Dedifferentiated amniotic fluid mesenchymal stem cell (primary cell): ENCODE results near the gene HCCS.
"Not testable (repeated sequence)": the region's sequence is repeated elsewhere in the genome, so short reads cannot be mapped to it uniquely, and the experiment has no call there.

ENCODE experiments used
- DNase-seq: peaks from one replicate; pipeline ENCODE4 v3.0.0-alpha.2; 2016; ENCODE audit errors: extremely low spot score

HCCS gene

DNA sequence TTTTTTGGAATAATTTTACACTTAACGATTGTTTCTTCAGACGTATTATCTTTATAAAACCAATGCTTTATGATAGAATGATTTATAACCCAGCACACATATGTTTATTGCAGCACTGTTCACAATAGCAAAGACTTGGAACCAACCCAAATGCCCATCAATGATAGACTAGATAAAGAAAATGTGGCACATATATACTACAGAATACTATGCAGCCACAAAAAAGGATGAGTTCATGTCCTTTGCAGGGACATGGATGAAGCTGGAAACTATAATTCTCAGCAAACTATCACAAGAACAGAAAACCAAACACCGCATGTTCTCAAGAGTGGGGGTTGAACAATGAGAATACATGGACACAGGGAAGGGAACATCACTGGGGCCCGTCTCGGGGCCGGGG lies 12.0 kb downstream of the HCCS start:
- DNase-seq: not testable (repeated sequence)

DNA sequence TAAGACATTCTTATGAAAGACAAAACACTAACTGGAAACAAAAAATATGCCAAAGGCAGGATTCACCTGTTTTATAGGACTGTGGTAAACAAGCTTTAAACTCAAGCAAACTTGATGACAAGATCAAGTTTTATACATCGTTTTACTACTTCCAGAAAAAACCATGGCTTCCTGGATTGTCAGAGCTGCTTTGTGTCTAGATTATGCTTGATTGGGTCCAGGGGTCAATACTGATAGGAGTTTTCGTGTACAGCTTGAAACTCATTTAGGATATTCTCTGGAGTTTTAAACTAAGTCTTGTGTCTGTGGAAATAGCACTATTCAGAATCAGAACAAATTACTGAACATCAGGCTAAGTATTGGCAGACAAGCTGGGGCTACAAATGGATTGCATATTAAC lies 13.0 kb downstream of the HCCS start:
- no peak for DNase-seq

DNA sequence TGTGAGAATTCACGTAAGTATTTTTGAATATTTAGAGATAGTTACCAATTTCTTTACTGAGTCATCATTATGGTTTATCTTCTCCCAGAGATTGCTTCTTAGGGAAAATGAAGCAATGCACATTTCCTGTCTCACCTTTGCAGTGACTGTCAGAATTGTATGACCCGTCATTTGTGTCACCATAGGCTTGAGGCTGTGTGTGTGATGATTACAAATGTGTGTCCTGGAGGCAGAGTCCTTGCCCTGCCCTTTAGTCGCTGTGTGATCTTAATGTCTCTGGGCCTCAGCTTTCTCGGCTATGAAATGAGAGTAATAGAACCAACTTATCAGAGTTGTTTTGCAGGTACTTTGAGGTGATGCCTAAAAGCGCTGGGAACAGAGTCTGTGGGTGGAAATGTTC lies 13.9 kb downstream of the HCCS start:
- DNase-seq: no peak

DNA sequence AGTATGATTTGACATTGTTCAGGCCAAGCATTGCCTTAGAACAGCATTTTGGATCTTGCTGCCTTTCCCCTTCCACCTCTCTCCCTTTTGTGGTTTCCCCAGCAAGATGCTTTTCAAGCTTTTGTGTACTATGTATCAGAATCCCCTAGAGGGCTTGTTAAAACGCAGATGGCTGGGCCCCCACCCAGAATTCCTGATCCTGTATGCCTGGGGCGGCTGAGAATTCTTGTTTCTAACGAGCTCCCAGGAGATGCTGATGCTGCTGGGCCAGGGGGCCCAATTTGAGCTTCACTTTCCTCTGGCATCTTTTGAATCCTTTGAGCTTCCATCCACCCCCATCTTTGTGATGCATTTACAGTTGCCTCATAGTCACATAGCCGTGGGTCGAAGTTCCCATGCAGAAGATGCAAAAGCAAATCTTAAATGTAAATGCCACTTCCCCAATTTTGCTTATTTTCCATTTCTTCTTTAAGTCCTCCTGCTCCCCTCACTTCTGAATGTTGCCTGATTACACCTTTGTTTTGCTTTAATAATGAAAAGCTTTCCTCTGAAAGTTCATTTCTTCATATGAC lies 18.5 kb downstream of the HCCS start:
- no peak for DNase-seq

DNA sequence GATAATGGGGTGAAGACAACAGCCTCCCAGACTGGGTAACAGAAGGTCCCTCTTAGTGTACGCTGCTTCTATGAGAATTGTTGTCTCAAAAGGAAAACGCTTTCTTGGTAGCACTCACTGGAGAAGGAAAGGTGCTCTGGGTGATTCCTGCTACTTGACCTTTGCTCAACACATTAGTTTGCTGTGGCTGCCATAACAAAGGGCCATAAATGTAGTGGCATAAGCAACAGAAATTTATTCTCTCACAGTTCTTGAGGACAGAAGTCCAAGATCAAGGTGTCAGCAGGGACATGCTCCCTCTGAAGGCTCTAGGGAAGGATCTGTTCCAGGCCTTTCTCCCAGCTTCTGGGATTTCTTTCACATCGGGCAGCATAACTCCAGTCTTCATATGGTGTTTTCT lies 19.0 kb downstream of the HCCS start:
- no peak for DNase-seq

DNA sequence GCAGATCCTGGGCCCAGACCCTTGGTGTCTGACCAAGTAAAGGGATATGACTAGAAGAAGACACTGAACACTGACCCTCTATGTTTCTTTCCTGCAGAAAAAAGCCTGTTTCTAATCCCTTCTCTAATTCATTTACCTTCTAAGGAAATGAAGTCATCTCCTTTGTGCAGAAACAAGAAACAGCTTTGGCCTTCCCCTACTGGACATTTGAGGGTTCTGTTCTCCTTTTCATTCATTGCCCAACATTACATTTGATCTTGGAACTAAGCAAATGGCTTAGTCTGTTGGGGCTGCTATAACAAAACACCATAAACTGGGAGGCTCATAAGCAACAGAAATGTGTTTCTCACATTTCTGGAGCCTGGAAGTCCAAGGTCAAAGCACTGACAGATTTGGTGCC lies 20.0 kb downstream of the HCCS start:
- DNase-seq: no peak

DNA sequence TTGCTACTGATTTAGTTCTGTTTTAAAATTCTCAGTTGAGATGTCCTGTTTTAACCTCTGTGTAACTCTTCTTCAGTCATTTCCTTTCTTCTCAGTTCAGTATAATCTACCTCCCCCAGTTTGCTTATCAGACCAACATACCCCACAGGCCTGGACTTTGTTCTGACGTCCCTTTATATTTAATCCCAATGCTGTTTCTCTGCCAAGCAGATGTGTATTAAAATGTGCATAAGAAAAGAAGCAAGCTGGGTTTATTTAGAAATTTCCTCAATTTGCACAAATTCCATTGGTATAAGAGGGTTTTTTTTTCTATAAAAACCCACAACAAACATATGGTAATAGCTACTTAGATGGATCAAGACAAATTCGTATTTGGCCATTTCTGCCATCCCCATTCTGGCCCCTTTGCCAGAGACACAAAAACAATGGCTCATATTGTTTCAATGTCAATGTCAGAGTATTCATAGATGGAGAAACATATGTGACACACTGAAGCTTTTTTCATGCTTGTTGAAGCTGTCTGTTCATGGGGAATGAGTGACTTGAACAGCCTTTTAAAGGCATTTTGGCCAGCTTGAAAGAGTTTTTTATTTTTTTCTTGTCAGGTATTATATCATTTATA lies 24.5 kb downstream of the HCCS start:
- no peak for DNase-seq

DNA sequence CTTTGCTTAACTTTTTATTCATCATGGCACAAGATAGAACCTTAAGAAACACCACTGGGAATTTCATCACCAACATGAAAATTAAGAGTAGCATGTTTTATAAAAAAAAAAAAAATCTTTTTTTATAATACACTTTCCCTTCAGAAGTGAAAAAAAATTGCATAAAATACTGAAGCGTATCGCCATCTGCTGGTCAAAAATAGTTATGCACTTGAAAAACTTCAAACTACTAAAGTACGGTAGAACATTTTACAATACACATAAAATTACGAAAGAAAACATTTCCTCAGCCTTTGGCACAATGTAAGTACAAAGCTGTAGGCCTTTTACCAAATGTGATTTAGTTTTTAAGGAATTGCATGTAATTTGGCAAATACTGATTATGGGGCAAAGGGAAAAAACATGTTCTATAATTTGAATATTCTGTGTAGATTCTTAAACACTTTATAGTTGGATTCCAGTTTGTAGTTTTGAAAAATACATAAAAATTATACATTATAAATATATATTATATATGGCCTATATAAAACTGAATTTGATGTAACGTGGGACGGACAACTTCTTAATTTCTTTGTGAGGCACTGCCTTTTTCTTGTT lies 26.5 kb downstream of the HCCS start:
- DNase-seq: peak; percentile 64

DNA sequence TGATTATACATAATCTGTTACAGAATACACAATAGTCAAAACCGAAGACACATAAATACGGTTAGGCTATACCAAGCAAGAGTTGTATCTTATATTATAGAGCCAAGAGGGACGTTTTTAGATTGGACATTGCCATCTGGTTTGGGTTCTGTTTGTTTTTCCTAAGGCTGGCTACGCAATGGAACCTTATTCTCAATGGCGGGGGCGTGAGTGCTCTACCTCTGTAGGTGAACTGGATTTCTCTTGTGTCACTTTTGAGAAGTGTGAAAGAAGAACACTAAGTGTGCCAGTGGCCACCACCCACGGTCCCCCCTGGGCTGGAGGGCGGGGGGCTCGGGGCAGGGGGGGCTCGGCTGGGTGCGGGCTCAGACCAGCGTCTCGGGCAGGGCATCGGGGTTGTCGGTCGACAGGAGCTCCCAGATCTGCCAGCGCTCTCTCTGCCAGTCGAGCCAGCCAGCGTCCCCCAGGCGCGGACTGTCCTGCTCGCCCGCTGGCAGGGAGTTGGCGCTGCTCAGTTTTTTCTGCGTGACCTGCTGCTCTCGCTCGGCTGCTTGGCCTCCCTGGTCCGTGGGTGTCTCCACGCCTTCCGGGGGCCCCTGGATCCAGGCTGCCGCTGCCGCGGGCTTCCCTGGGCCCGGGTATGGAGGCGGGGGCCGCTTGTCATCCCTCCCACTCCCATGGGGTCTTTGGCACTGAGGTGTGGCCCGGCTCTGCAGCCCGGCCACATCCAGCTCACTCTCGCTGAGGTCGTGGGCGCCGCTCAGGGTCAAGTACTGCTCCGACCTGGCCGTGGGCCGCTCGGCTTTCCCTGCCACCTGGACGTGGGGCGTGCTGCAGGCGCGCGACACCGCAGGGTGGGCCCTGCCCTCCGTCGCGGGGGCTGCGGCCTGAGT lies 27.6 kb downstream of the HCCS start:
- no peak for DNase-seq

DNA sequence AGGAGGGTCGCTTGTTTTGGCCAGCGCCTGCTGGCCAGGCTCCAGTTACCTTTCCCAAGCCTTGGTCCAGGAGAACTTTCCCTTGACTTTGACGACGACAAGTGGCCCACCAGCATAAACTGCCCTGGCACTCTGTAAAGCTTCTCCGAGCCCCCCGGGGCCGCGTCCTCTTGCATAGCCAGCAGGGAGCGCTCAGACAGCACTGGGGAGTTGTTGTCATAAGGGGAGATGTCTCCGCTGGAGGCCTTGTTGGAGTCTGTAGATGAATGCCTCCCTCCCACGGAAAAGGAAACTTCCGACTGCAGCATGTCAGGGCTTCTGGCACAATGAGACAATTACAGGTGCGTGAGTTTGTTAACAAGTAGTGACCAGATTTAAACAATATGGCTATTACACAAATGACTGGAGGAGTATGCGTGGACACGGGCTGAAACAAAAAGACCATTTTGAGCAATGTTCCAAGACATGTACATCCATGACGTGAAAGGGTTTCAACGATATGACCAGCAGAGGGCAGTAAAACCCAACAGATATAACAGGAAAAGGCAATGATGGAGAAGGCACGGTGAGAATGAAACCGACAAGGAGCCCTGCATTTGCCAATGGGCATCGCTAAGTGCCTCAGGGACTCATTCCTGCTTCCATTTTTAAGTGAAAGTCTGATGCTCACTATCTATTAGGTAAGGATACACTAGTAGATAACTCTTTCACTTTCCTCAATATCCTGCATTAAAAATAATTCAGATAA lies 33.0 kb downstream of the HCCS start:
- peak; percentile 79 for DNase-seq

DNA sequence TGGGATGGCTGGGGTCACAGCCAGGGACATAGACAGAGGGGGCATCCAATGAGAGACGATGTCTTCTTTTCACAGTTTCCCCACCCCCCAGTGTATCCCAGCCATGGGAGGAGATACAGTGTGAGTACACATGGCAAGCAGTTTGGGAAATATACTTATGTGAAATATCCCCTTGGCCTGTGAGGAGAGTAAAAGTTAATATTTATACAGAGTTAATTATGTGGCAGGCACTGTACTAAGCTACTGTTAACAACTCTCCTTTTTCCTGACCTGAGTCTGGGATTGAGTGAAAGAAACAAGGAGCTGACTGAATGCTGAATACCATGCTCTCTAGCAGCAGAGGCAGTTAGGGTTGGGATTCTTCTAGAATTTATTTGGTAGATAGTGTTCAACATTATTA lies 35.3 kb downstream of the HCCS start:
- DNase-seq: no peak

DNA sequence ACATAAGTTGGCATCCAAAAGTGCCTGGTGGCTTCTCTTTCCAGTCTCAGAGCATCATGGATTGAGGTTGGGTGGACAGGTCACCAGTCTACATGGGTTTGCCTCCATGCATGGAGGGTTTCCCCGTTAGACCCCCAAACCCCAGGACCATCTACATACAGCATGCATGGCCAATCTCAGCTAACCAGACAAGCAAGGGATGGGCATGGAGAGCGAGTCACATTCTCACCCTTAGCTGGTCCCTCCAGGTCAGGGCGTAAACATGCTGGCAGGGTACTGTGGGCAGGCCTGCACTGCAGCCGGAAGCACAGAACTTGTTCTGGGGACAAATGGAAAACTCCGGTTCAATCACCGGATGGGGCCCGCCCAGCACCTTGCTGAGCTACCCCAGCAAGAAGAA lies 37.3 kb downstream of the HCCS start:
- DNase-seq: no peak

DNA sequence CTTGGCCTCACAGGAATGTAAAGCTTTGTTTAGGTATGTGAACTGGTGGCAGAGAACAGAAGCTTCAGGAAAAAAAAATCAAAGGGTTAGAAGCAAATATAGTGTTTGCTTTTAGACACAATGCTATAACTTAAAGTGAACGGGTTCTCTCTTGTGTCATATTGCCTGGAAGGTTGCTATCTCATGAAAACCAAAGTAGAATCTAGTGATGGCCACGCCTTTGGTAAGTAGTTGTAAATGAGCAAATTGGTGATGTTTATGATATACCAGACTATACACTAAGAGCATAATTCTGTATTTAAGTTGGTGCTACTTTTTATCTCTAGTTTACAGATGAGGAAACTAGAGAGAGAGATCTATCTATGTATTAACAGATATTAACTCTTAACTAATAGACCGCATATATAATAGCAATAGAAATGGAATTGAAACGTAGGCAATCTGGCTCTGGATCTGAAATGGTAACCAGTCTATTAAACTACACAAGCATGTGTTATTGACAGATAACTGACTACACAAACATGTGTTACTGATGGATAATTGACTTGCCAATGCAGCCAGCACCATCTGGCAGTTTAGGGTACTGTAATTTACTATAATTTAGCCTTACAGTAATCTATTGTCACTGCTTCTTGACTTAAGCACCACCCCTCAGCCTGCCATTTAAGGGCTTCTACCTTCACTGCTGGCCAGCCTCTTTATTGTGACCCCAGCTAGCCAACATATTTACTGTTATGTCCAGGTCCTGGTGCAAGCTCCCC lies 40.8 kb downstream of the HCCS start:
- no peak for DNase-seq

DNA sequence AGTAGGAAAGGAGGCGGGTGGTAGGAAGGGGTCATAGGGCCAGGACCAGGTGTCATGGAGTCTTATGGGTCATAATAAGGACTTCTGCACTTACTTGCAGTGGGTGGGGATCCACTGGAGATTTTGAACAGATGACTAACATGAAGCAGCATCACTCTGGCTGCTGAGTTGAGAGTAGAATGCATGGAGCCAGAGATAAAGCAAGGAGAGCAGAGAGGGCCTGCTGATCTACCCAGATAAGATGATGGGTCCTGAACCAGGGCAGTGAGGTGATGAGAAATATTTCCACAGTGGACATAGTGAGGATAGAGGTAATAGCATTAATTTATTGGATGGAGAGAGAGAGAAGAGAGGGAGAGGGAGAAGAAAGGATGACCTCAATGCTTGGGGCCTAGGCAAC lies 48.0 kb downstream of the HCCS start:
- DNase-seq: no peak

DNA sequence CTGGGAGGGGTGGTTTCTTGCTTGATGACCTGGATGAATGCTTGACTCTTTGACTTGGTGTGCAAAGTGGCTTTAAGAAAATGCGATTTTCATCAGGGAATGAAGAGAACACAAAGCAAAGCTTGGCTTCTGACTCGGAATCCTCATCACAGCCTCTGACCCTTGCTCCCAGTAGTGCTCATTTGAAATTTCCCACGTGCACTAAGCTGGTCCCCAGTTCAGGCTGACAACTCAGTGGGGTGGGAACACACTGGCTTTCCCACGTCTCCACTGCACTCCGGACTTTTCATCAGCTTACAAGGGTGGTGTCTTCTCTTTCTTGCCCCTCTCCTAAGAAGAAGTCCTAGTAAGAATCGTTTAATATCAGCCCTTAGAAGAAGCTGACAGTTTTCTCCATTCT lies 53.3 kb downstream of the HCCS start:
- DNase-seq: no peak

DNA sequence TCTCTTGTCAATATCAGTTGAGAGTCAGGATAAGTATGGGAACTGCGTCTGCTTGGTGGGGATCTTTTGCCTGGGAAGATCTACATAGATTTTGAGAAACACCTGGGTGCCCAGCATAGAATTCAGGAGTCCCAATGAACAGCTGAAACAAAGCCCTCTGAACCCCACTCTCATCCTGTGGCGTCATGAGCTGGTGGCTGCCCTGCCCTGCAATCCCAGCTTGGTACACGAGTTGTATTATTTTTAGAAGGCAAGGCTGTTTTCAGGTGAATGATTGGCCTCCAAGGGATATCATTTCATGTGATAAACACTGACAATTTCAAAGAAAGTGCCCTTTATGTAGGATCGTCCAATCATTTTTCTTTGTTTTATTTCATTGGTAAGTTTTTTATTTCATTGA lies 60.8 kb downstream of the HCCS start:
- DNase-seq: no peak

DNA sequence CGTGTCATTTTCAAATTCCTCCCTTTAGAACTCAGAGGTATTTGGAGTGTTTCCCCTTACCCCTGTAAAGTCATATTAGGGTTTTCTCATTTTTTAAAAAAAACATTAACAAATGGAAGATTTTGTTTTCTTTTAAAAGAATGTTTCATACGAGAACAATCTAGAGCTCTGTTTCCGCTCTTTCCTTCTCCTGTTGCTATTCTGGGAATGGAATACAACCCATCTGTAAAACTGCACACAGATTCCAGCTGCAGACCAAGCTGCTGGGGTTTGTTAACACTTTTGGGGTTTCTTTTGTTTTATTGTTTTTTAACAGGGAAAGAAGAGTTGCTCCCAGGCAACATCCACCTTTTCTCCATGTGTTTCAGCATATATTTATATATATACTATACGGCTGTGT lies 61.3 kb downstream of the HCCS start:
- DNase-seq: no peak
